A549 (cell line): Measurements from ENCODE around the gene PDZK1IP1. TPM values are rescaled to one million over a fixed set of nuclear protein-coding genes. Genes with fewer than 3 reads are reported as not detected.

Source experiments
- ATAC-seq, 2 experiments: fragments of 200-7000 bp in 1 of 2; fragments of >200 bp in 1 of 2; cut with Nextera tagmentation in 1 of 2; cut with Tn5 transposase in 1 of 2; 3 replicates each; pipeline versions ENCODE4 v1.8.0 to v1.9.1; 2018 to 2020; ENCODE audit warnings: mild to moderate bottlenecking in 1 of 2, moderate library complexity in 1 of 2
- CTCF ChIA-PET: fragments of 300-600 bp; sonication (Branson Sonifier 250); formaldehyde crosslinking; extraction: SDS; loops from one replicate; lab custom pipeline; 2021; ENCODE audit warnings: antibody characterized with exemption, inconsistent platforms; lab: Yijun Ruan, JAX
- POLR2A ChIA-PET: fragments of 350-600 bp; formaldehyde crosslinking; extraction: SDS; loops from one replicate; lab custom pipeline; 2021; ENCODE audit warnings: antibody characterized with exemption, inconsistent platforms; lab: Yijun Ruan, JAX
- DNase-seq, 2 experiments: peaks; one replicate each; pipeline versions ENCODE4 v3.0.0 to v3.0.0-alpha.2; 2011 to 2016; ENCODE audit warnings: low read depth in 1 of 2, low spot score in 1 of 2
- FAIRE-seq: peaks from 2 replicates; lab custom pipeline; 2011; peaks lifted over from hg19 to GRCh38; lab: Jason Lieb, UNC
- H3K27ac ChIP-seq, 2 experiments: fragments of >200 bp; sonication (Bioruptor Twin); formaldehyde crosslinking; 3 replicates each; pipeline ENCODE4 v1.5.1; 2016 to 2017
- H3K4me1 ChIP-seq: fragments of >200 bp; sonication (Bioruptor Twin); formaldehyde crosslinking; 3 replicates; pipeline ENCODE4 v1.6.1; 2016
- H3K4me2 ChIP-seq: fragments of >200 bp; sonication (Bioruptor Twin); formaldehyde crosslinking; 3 replicates; pipeline ENCODE4 v1.6.1; 2016
- H3K4me3 ChIP-seq: fragments of >200 bp; sonication (Bioruptor Twin); formaldehyde crosslinking; 3 replicates; pipeline ENCODE4 v1.5.1; 2016
- H3K9me3 ChIP-seq: fragments of >200 bp; sonication (Bioruptor Twin); formaldehyde crosslinking; 3 replicates; pipeline ENCODE4 v1.6.1; 2016
- ATOH8 ChIP-seq: fragments of 250-450 bp; sonication (Bioruptor Pico); IDR thresholded peaks from 2 replicates; pipeline ENCODE4 v1.5.0; 2020; ENCODE audit warnings: low read depth, mild to moderate bottlenecking, moderate library complexity
- BCL3 ChIP-seq: fragments of >200 bp; sonication (Bioruptor Twin); formaldehyde crosslinking; IDR thresholded peaks from 3 replicates; pipeline ENCODE4 v1.6.1; 2016
- CBX2 ChIP-seq: fragments of 200-600 bp; sonication (generic); IDR thresholded peaks from 2 replicates; pipeline ENCODE4 v1.6.1; 2016; ENCODE audit warnings: low read depth, mild to moderate bottlenecking, borderline replicate concordance
- CHD4 ChIP-seq: fragments of 200-600 bp; sonication (generic); IDR thresholded peaks from 2 replicates; pipeline ENCODE4 v1.6.1; 2016; ENCODE audit warnings: antibody characterized with exemption, mild to moderate bottlenecking, borderline replicate concordance
- CTCF ChIP-seq: fragments of >200 bp; sonication (Bioruptor Twin); formaldehyde crosslinking; IDR thresholded peaks from 3 replicates; pipeline ENCODE4 v1.5.1; 2016
- E2F6 ChIP-seq: IDR thresholded peaks from 2 replicates; pipeline ENCODE4 v1.6.1; 2012; ENCODE audit warnings: low read depth, borderline replicate concordance
- EHF ChIP-seq: fragments of 250-450 bp; sonication (Bioruptor Pico); IDR thresholded peaks from 2 replicates; pipeline ENCODE4 v1.5.0; 2020; ENCODE audit warnings: mild to moderate bottlenecking
- ELK1 ChIP-seq: fragments of 150-350 bp; IDR thresholded peaks from 2 replicates; pipeline ENCODE4 v1.6.1; 2014; ENCODE audit warnings: low read depth, mild to moderate bottlenecking, low read length
- EP300 ChIP-seq, 2 experiments: fragments of >200 bp; sonication (Bioruptor Twin); formaldehyde crosslinking; IDR thresholded peaks; 2 replicates in 1 of 2; 3 replicates in 1 of 2; pipeline ENCODE4 v1.6.1; 2016 to 2017
- FOSB ChIP-seq: fragments of 250-450 bp; sonication (Bioruptor Pico); IDR thresholded peaks from 2 replicates; pipeline ENCODE4 v1.5.0; 2020; ENCODE audit warnings: mild to moderate bottlenecking, moderate library complexity
- GATA3 ChIP-seq: IDR thresholded peaks from 2 replicates; pipeline ENCODE4 v1.6.1; 2012; ENCODE audit warnings: borderline replicate concordance
- HDAC2 ChIP-seq: fragments of 200-600 bp; sonication (generic); IDR thresholded peaks from 2 replicates; pipeline ENCODE4 v1.6.1; 2016
- HOXA7 ChIP-seq: fragments of 250-450 bp; sonication (Bioruptor Pico); IDR thresholded peaks from 2 replicates; pipeline ENCODE4 v1.5.0; 2020; ENCODE audit warnings: mild to moderate bottlenecking, moderate library complexity
- HOXB13 ChIP-seq: fragments of 250-450 bp; sonication (Bioruptor Pico); IDR thresholded peaks from 2 replicates; pipeline ENCODE4 v1.5.0; 2020; ENCODE audit warnings: low read depth, mild to moderate bottlenecking, moderate library complexity
- JUNB ChIP-seq: fragments of >200 bp; sonication (Bioruptor Twin); formaldehyde crosslinking; IDR thresholded peaks from 2 replicates; pipeline ENCODE4 v1.6.1; 2016
- NFE2L2 ChIP-seq: fragments of 150-350 bp; conservative IDR thresholded peaks from 2 replicates; pipeline ENCODE4 v1.6.1; 2014; ENCODE audit warnings: low read length
- POLR2A ChIP-seq: IDR thresholded peaks from 2 replicates; pipeline ENCODE4 v1.6.1; 2012; ENCODE audit warnings: mild to moderate bottlenecking, low read length
- RAD21 ChIP-seq, 2 experiments: fragments of >200 bp in 1 of 2; sonication (Bioruptor Twin) in 1 of 2; formaldehyde crosslinking in 1 of 2; IDR thresholded peaks in 1 of 2; conservative IDR thresholded peaks in 1 of 2; 2 replicates in 1 of 2; 3 replicates in 1 of 2; pipeline ENCODE4 v1.6.1; 2012 to 2018; ENCODE audit warnings: inconsistent platforms in 1 of 2
- RCOR1 ChIP-seq: fragments of 150-350 bp; IDR thresholded peaks from 2 replicates; pipeline ENCODE4 v1.6.1; 2014; ENCODE audit warnings: antibody characterized with exemption, low read length, low read depth
- RFX5 ChIP-seq: fragments of 450-650 bp; IDR thresholded peaks from 2 replicates; pipeline ENCODE4 v1.7.1; 2014; ENCODE audit warnings: antibody characterized with exemption, mild to moderate bottlenecking, moderate library complexity
- SMC3 ChIP-seq: fragments of >200 bp; sonication (Bioruptor Twin); formaldehyde crosslinking; IDR thresholded peaks from 3 replicates; pipeline ENCODE4 v1.6.1; 2018; ENCODE audit warnings: inconsistent platforms
- ZFP36 ChIP-seq: fragments of 450-650 bp; IDR thresholded peaks from 2 replicates; pipeline ENCODE4 v1.6.1; 2014; ENCODE audit warnings: borderline replicate concordance; ENCODE audit not compliant: partially characterized antibody
- WGBS: methylation state at CpG from one replicate; pipeline ENCODE4 v1.1.6; 2017; ENCODE audit errors: missing lambda C conversion rate; 5-methylcytosine and 5-hydroxymethylcytosine counted together
- polyA plus RNA-seq, 4 experiments: library from polyadenylated mRNA; depleted of rRNA in 3 of 4; stranded (reverse); fragments of >200 nt; fragmentation: RNase III in 1 of 4; extraction: RNeasy Plus Mini Kit Qiagen cat#74134 plus additional on column Dnase treatment in 1 of 4; gene quantifications; 2 replicates in 3 of 4; 3 replicates in 1 of 4; pipeline ENCODE4 v1.2.3, GENCODE V29; 2011 to 2017

The PDZK1IP1 gene
- polyA plus RNA-seq, 2 of the 4 experiments (the other 2 are of a cell fraction) = 2.2 to 6.4 TPM

- TF ChIP-seq E2F6 (no peak), CBX2 (no peak), HOXB13 (CRISPR knock-in tag) (no peak)
Observed at GRCh38 chr1:47190857-47191256, 1.0 kb upstream of the PDZK1IP1 start (continued).

- FAIRE-seq (no peak), ATAC-seq (peak in 1 of 2 experiments; percentile 2; a peak in 1 of 6 replicates), DNase-seq (no peak)
- Histone ChIP-seq H3K9me3 (no peaks in the 10 kb centered on the region), H3K4me2 (peak overlapping the region; percentile 90), H3K27ac (peak overlapping the region; percentile 85 to 92), H3K4me3 (no peak overlapping the region), H3K4me1 (peaks cover 39% of the 10 kb centered on the region)
- ChIA-PET CTCF (interaction anchor here (1.1 to 10.5 kb wide), 4 partner anchors 13 to 536 kb away, joined by 3 to 142 read pairs (median 39); no protein-coding TSS in a partner anchor), POLR2A (interaction anchor here (0.7 kb wide), 1 partner anchor 11 kb away, joined by 4 read pairs; no protein-coding TSS in a partner anchor)
- TF ChIP-seq RCOR1 (no peak), RFX5 (no peak), BCL3 (no peak), CHD4 (no peak), HDAC2 (no peak), HOXB13 (CRISPR knock-in tag) (no peak), EHF (CRISPR knock-in tag) (no peak), ATOH8 (CRISPR knock-in tag) (no peak), ELK1 (no peak)
- 36% methylated on average over 4 of the region's 5 CpGs for WGBS
Observed at GRCh38 chr1:47190509-47190855, 646 bp upstream of the PDZK1IP1 start.

- TF ChIP-seq HOXA7 = no peak
- no peaks in the 10 kb centered on the region for H3K9me3 ChIP-seq
- peak overlapping the region; percentile 90; the same call in 2 of the 3 replicates for H3K4me2 ChIP-seq
- ATAC-seq (no peak), FAIRE-seq (no peak), DNase-seq (no peak)
- ChIA-PET CTCF (interaction anchor here (1.3 to 10.5 kb wide), 3 partner anchors 12 to 129 kb away, joined by 3 to 142 read pairs (median 75); no protein-coding TSS in a partner anchor), POLR2A (interaction anchor here (0.5 kb wide), 1 partner anchor 136 kb away, joined by 5 read pairs; no protein-coding TSS in a partner anchor)
- peak overlapping the region; percentile 85 to 92; a peak in 5 of 6 replicates for H3K27ac ChIP-seq
- 79% methylated on average over 4 of the region's 7 CpGs for WGBS
- H3K4me3 ChIP-seq = no peak overlapping the region
- H3K4me1 ChIP-seq = peaks cover 39% of the 10 kb centered on the region
Observed at GRCh38 chr1:47188791-47189785, 748 bp downstream of the PDZK1IP1 start.

- no peak overlapping the region for H3K4me2 ChIP-seq
- ATAC-seq (no peak), DNase-seq (no peak), FAIRE-seq (no peak)
- TF ChIP-seq EP300 (IDR thresholded peaks at IDR 0.05) (no peak), POLR2A (no peak), NFE2L2 (no peak), JUNB (no peak), ZFP36 (no peak), GATA3 (no peak), FOSB (CRISPR knock-in tag) (no peak), CTCF (no peak), HOXB13 (CRISPR knock-in tag) (no peak), ELK1 (no peak), RAD21 (conservative IDR thresholded peaks at IDR 0.05 in 1 of 2, IDR thresholded peaks at IDR 0.05 in 1 of 2) (no peak), SMC3 (no peak)
- ChIA-PET POLR2A (no interaction called here), CTCF (interaction anchor here (1.1 to 10.5 kb wide), 2 partner anchors 11 to 75 kb away, joined by 3 to 142 read pairs; no protein-coding TSS in a partner anchor)
- peaks cover 36% of the 10 kb centered on the region for H3K4me1 ChIP-seq
- no peak overlapping the region for H3K4me3 ChIP-seq
- WGBS = 82% methylated on average over 2 of the region's 2 CpGs
- peak overlapping the region in 1 of 2 experiments; percentile 31; a peak in 1 of 6 replicates for H3K27ac ChIP-seq
- H3K9me3 ChIP-seq = no peaks in the 10 kb centered on the region
Observed at GRCh38 chr1:47187926-47188250, 1.9 kb downstream of the PDZK1IP1 start.
